SK-N-MC (cell line): ENCODE data around the gene ADAMTSL3.
"Not testable (repeated sequence)": the region's sequence is repeated elsewhere in the genome, so short reads cannot be mapped to it uniquely, and the experiment has no call there.

ENCODE experiments used
- EZH2 ChIP-seq: fragments of 200-600 bp; sonication (generic); IDR thresholded peaks from one replicate; pipeline ENCODE4 v1.6.1; 2017; ENCODE audit warnings: antibody characterized with exemption
- FOXP2 ChIP-seq: optimal IDR thresholded peaks from 2 replicates; pipeline ENCODE3; 2011; ENCODE audit warnings: mild to moderate bottlenecking, moderate library complexity; ENCODE audit not compliant: insufficient read depth; ENCODE audit errors: extremely low read length, control extremely low read depth
- POLR2AphosphoS5 ChIP-seq: IDR thresholded peaks from 2 replicates; pipeline ENCODE4 v1.6.1; 2012; ENCODE audit warnings: mild to moderate bottlenecking, low read depth, low read length, borderline replicate concordance

- TF ChIP-seq POLR2AphosphoS5, FOXP2, EZH2: not testable (repeated sequence)
Observed at GRCh38 chr15:84063674-84064073, 409.8 kb downstream of the ADAMTSL3 start.
